WTC11 (cell line): ENCODE data around the gene FLT4. TPM values are rescaled to one million over a fixed set of nuclear protein-coding genes. Genes with fewer than 3 reads are reported as not detected.
A peak's percentile ranks its signal among the peaks of the same experiment; 100 is the strongest.

ENCODE experiments used
- ATAC-seq: fragments of 200-7000 bp; cut with Tn5 transposase; 2 replicates; pipeline ENCODE4 v1.10.0; 2021; ENCODE audit warnings: mild to moderate bottlenecking, moderate library complexity
- CTCF ChIA-PET: fragments of 300-600 bp; sonication (Branson Sonifier 250); formaldehyde crosslinking; loops from one replicate; lab custom pipeline; 2021; ENCODE audit warnings: antibody characterized with exemption; lab: Charles Lee
- POLR2A ChIA-PET: fragments of 350-600 bp; sonication (Branson Sonifier 250); formaldehyde crosslinking; loops from one replicate; lab custom pipeline; 2021; ENCODE audit warnings: antibody characterized with exemption; lab: Charles Lee
- DNase-seq: peaks from one replicate; pipeline ENCODE4 v3.0.0; 2021; ENCODE audit warnings: low spot score
- H3K27ac Mint-ChIP-seq: 2 replicates; pipeline ENCODE4 v1.8.0; 2021; ENCODE audit warnings: mixed read lengths
- H3K27me3 Mint-ChIP-seq: 2 replicates; pipeline ENCODE4 v1.8.0; 2021; ENCODE audit warnings: low read depth, mild to moderate bottlenecking, moderate library complexity, mixed read lengths
- H3K36me3 Mint-ChIP-seq: 2 replicates; pipeline ENCODE4 v1.8.0; 2021; ENCODE audit warnings: mixed read lengths
- H3K4me1 Mint-ChIP-seq: 2 replicates; pipeline ENCODE4 v1.8.0; 2022; ENCODE audit warnings: mixed read lengths
- H3K4me3 Mint-ChIP-seq: 2 replicates; pipeline ENCODE4 v1.8.0; 2021; ENCODE audit warnings: mild to moderate bottlenecking, moderate library complexity, mixed read lengths
- H3K9me3 Mint-ChIP-seq: 2 replicates; pipeline ENCODE4 v1.8.0; 2021; ENCODE audit warnings: mixed read lengths
- CBFB ChIP-seq: sonication (generic); formaldehyde crosslinking; IDR thresholded peaks from 2 replicates; pipeline ENCODE4 v1.8.1; 2022; ENCODE audit warnings: mild to moderate bottlenecking, low read depth, missing genetic modification reagents
- ELF4 ChIP-seq: sonication (generic); formaldehyde crosslinking; IDR thresholded peaks from 2 replicates; pipeline ENCODE4 v1.8.1; 2022; ENCODE audit warnings: low read depth, mild to moderate bottlenecking, moderate library complexity, missing genetic modification reagents
- FOXK1 ChIP-seq: sonication (generic); formaldehyde crosslinking; IDR thresholded peaks from 2 replicates; pipeline ENCODE4 v1.8.0; 2022; ENCODE audit warnings: mild to moderate bottlenecking, moderate library complexity, missing genetic modification reagents
- FOXP1 ChIP-seq: sonication (generic); formaldehyde crosslinking; IDR thresholded peaks from 2 replicates; pipeline ENCODE4 v1.8.0; 2022; ENCODE audit warnings: missing genetic modification reagents, mild to moderate bottlenecking, moderate library complexity, borderline replicate concordance
- GRHL2 ChIP-seq: fragments of 250-450 bp; sonication (Bioruptor Pico); IDR thresholded peaks from 2 replicates; pipeline ENCODE4 v1.8.0; 2022; ENCODE audit warnings: mild to moderate bottlenecking, moderate library complexity; ENCODE audit not compliant: insufficient replicate concordance, severe bottlenecking
- IRF2 ChIP-seq: sonication (generic); formaldehyde crosslinking; IDR thresholded peaks from 2 replicates; pipeline ENCODE4 v1.8.0; 2022; ENCODE audit warnings: low read depth, missing genetic modification reagents, borderline replicate concordance
- JAZF1 ChIP-seq: fragments of 250-450 bp; sonication (Bioruptor Pico); IDR thresholded peaks from 2 replicates; pipeline ENCODE4 v1.9.0; 2021; ENCODE audit warnings: moderate library complexity, mild to moderate bottlenecking, inconsistent platforms
- JUN ChIP-seq: sonication (generic); formaldehyde crosslinking; IDR thresholded peaks from 2 replicates; pipeline ENCODE4 v1.8.0; 2023; ENCODE audit warnings: mild to moderate bottlenecking, missing genetic modification reagents
- KAT7 ChIP-seq: sonication (generic); formaldehyde crosslinking; IDR thresholded peaks from 2 replicates; pipeline ENCODE4 v1.8.1; 2023; ENCODE audit warnings: missing genetic modification reagents, mild to moderate bottlenecking, borderline replicate concordance
- NFYB ChIP-seq: sonication (generic); formaldehyde crosslinking; conservative IDR thresholded peaks from 2 replicates; pipeline ENCODE4 v1.8.0; 2022; ENCODE audit warnings: low read depth, missing genetic modification reagents
- NR2C2 ChIP-seq: sonication (generic); formaldehyde crosslinking; IDR thresholded peaks from 2 replicates; pipeline ENCODE4 v1.8.0; 2022; ENCODE audit warnings: mild to moderate bottlenecking, missing genetic modification reagents
- RORB ChIP-seq: fragments of 250-450 bp; sonication (Bioruptor Pico); IDR thresholded peaks from 2 replicates; pipeline ENCODE4 v1.9.0; 2021; ENCODE audit warnings: mild to moderate bottlenecking
- SMAD3 ChIP-seq: sonication (generic); formaldehyde crosslinking; IDR thresholded peaks from 2 replicates; pipeline ENCODE4 v1.8.0; 2022; ENCODE audit warnings: missing genetic modification reagents, mild to moderate bottlenecking, borderline replicate concordance
- SOX15 ChIP-seq: fragments of 250-450 bp; sonication (Bioruptor Pico); IDR thresholded peaks from 2 replicates; pipeline ENCODE4 v1.9.0; 2021; ENCODE audit warnings: mild to moderate bottlenecking
- SP1 ChIP-seq: sonication (generic); formaldehyde crosslinking; conservative IDR thresholded peaks from 2 replicates; pipeline ENCODE4 v1.8.1; 2022; ENCODE audit warnings: missing genetic modification reagents
- TCF7 ChIP-seq: sonication (generic); formaldehyde crosslinking; IDR thresholded peaks from 2 replicates; pipeline ENCODE4 v1.8.0; 2022; ENCODE audit warnings: mild to moderate bottlenecking, low read depth, missing genetic modification reagents, moderate library complexity
- ZNF121 ChIP-seq: sonication (generic); formaldehyde crosslinking; IDR thresholded peaks from 2 replicates; pipeline ENCODE4 v1.8.0; 2023; ENCODE audit warnings: missing genetic modification reagents
- ZNF263 ChIP-seq: sonication (generic); formaldehyde crosslinking; IDR thresholded peaks from 2 replicates; pipeline ENCODE4 v1.8.1; 2022; ENCODE audit warnings: low read depth, mild to moderate bottlenecking, moderate library complexity, missing genetic modification reagents
- ZNF671 ChIP-seq: fragments of 250-450 bp; sonication (Bioruptor Pico); IDR thresholded peaks from 2 replicates; pipeline ENCODE4 v1.8.0; 2021; ENCODE audit warnings: mild to moderate bottlenecking
- total RNA-seq: library from RNA; stranded (reverse); gene quantifications from 3 replicates; pipeline ENCODE4 v1.2.3, GENCODE V29; 2021
- TF ChIP-seq, protein P1 (sequence below): sonication (generic); formaldehyde crosslinking; IDR thresholded peaks from 2 replicates; pipeline ENCODE4 v1.8.0; 2023; ENCODE audit warnings: missing genetic modification reagents, mild to moderate bottlenecking, borderline replicate concordance
- TF ChIP-seq, protein P2 (sequence below): sonication (generic); formaldehyde crosslinking; IDR thresholded peaks from 2 replicates; pipeline ENCODE4 v1.8.1; 2023; ENCODE audit warnings: mild to moderate bottlenecking, missing genetic modification reagents, borderline replicate concordance
- TF ChIP-seq, protein P3 (sequence below): sonication (generic); formaldehyde crosslinking; IDR thresholded peaks from 2 replicates; pipeline ENCODE4 v1.8.1; 2023; ENCODE audit warnings: mild to moderate bottlenecking, missing genetic modification reagents
- TF ChIP-seq, protein P4 (sequence below): fragments of 250-450 bp; sonication (Bioruptor Pico); IDR thresholded peaks from 2 replicates; pipeline ENCODE4 v1.9.0; 2021; ENCODE audit warnings: mild to moderate bottlenecking
- TF ChIP-seq, protein P5 (sequence below): fragments of 250-450 bp; sonication (Bioruptor Pico); IDR thresholded peaks from 2 replicates; pipeline ENCODE4 v1.8.0; 2021; ENCODE audit warnings: mild to moderate bottlenecking

Gene FLT4
- total RNA-seq, 1 experiment from 2014 or later, result 12.4 TPM

DNA sequence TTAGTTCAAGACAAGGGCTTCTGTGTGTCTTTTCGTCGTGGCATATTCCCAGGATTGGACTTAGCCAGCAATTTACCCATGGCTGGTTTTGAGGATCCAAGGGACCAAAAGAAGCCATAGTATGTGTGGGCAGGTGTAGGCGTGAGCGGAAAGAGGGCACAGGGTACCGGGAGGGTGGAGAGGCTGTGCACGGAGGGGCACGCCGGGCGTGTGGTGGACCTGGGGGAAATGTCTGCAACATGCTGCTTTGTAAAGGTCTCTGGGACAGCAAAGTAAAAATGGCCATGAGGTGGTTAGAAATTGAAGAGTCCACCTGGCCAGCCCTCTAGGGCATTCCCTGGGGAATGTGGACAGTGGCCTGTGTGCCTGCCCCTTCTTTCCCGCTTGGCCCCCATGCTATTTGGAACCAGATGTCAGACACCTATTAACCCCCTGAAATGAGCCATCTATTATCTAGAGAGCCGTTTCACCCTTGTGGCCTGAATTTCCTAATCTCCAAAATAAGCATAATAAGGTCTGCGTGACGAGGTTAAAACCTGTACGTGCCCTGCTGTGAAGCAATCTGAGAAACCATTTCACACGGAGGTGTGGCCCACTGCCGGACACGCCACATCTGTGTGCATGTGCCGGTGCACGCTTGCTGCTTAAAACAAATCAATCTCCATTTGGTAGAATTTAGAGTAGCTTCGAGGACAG lies 5.1 kb downstream of the FLT4 start:
- no peak for TF ChIP-seq ELF4 (CRISPR knock-in tag)
- TF ChIP-seq IRF2 (CRISPR knock-in tag), result no peak
- TF ChIP-seq JUN (CRISPR knock-in tag), result no peak
- TF ChIP-seq KAT7, result no peak
- TF ChIP-seq TCF7 (CRISPR knock-in tag), result no peak
- no peak for TF ChIP-seq SMAD3
- TF ChIP-seq, all 79 proteins: peak for 0
- Mint-ChIP-seq H3K4me1 (peaks cover 4% of the 10 kb centered on the region; the same call in 1 of the 2 replicates), H3K9me3 (no peaks in the 10 kb centered on the region), H3K27me3 (peaks cover 21% of the 10 kb centered on the region), H3K27ac (no peak overlapping the region), H3K36me3 (no peaks in the 10 kb centered on the region), H3K4me3 (no peak overlapping the region)
- ChIA-PET POLR2A (no interaction called here), CTCF (interaction anchor here (1.0 to 5.4 kb wide), 4 partner anchors 25 to 38 kb away, joined by 3 to 56 read pairs (median 16); no protein-coding TSS in a partner anchor)
- ATAC-seq (no peak), DNase-seq (no peak)

DNA sequence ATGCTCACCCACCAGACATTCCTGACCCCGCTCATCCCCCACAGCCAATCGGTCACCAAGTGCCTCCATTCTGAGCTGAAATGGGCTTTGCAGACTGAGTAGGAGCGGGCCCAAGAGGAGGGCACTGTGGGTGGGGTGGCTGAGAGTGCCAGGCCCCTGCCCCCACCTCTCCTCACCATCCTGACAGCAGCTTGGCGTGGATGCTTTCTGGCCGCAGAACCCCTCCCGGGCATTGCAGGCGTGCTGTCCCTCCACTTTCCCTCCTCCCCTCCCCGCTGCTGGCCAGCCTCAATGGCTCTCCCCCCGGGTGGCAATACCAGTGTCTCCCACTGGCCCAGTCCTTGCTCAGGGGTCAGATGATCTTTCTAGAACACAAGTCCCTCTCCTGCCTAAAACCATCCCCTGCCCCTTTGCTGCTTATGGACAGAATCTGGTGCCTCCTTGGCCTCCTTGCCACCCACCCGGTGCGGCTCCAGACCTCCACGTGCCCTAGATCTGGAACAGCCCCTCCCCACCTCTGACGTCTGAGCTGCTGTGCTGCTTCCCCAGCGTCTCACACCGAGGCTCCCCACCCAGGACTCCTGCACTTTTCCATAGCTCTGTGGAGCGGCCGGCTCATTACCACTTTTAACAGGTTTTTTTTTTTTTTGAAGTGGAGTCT lies 6.1 kb downstream of the FLT4 start:
- Mint-ChIP-seq H3K9me3 (no peaks in the 10 kb centered on the region), H3K4me3 (no peak overlapping the region), H3K27me3 (peaks cover 16% of the 10 kb centered on the region), H3K36me3 (no peaks in the 10 kb centered on the region), H3K4me1 (0 out of 2 replicates have a peak, but pooled peaks cover under 1% of the 10 kb centered on the region), H3K27ac (no peak overlapping the region)
- CTCF ChIA-PET, result interaction anchor here (1.0 to 4.1 kb wide), 2 partner anchors 24 to 37 kb away, joined by 3 to 30 read pairs; no protein-coding TSS in a partner anchor
- DNase-seq, result peak; percentile 10
- no peak for ATAC-seq
- POLR2A ChIA-PET, result no interaction called here
- no peak for TF ChIP-seq RORB (CRISPR knock-in tag)
- TF ChIP-seq, protein P1, sequence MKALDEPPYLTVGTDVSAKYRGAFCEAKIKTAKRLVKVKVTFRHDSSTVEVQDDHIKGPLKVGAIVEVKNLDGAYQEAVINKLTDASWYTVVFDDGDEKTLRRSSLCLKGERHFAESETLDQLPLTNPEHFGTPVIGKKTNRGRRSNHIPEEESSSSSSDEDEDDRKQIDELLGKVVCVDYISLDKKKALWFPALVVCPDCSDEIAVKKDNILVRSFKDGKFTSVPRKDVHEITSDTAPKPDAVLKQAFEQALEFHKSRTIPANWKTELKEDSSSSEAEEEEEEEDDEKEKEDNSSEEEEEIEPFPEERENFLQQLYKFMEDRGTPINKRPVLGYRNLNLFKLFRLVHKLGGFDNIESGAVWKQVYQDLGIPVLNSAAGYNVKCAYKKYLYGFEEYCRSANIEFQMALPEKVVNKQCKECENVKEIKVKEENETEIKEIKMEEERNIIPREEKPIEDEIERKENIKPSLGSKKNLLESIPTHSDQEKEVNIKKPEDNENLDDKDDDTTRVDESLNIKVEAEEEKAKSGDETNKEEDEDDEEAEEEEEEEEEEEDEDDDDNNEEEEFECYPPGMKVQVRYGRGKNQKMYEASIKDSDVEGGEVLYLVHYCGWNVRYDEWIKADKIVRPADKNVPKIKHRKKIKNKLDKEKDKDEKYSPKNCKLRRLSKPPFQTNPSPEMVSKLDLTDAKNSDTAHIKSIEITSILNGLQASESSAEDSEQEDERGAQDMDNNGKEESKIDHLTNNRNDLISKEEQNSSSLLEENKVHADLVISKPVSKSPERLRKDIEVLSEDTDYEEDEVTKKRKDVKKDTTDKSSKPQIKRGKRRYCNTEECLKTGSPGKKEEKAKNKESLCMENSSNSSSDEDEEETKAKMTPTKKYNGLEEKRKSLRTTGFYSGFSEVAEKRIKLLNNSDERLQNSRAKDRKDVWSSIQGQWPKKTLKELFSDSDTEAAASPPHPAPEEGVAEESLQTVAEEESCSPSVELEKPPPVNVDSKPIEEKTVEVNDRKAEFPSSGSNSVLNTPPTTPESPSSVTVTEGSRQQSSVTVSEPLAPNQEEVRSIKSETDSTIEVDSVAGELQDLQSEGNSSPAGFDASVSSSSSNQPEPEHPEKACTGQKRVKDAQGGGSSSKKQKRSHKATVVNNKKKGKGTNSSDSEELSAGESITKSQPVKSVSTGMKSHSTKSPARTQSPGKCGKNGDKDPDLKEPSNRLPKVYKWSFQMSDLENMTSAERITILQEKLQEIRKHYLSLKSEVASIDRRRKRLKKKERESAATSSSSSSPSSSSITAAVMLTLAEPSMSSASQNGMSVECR (CRISPR knock-in tag), result no peak
- TF ChIP-seq FOXP1 (CRISPR knock-in tag), result no peak
- TF ChIP-seq, protein P2, sequence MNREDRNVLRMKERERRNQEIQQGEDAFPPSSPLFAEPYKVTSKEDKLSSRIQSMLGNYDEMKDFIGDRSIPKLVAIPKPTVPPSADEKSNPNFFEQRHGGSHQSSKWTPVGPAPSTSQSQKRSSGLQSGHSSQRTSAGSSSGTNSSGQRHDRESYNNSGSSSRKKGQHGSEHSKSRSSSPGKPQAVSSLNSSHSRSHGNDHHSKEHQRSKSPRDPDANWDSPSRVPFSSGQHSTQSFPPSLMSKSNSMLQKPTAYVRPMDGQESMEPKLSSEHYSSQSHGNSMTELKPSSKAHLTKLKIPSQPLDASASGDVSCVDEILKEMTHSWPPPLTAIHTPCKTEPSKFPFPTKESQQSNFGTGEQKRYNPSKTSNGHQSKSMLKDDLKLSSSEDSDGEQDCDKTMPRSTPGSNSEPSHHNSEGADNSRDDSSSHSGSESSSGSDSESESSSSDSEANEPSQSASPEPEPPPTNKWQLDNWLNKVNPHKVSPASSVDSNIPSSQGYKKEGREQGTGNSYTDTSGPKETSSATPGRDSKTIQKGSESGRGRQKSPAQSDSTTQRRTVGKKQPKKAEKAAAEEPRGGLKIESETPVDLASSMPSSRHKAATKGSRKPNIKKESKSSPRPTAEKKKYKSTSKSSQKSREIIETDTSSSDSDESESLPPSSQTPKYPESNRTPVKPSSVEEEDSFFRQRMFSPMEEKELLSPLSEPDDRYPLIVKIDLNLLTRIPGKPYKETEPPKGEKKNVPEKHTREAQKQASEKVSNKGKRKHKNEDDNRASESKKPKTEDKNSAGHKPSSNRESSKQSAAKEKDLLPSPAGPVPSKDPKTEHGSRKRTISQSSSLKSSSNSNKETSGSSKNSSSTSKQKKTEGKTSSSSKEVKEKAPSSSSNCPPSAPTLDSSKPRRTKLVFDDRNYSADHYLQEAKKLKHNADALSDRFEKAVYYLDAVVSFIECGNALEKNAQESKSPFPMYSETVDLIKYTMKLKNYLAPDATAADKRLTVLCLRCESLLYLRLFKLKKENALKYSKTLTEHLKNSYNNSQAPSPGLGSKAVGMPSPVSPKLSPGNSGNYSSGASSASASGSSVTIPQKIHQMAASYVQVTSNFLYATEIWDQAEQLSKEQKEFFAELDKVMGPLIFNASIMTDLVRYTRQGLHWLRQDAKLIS, result no peak
- TF ChIP-seq, protein P3, sequence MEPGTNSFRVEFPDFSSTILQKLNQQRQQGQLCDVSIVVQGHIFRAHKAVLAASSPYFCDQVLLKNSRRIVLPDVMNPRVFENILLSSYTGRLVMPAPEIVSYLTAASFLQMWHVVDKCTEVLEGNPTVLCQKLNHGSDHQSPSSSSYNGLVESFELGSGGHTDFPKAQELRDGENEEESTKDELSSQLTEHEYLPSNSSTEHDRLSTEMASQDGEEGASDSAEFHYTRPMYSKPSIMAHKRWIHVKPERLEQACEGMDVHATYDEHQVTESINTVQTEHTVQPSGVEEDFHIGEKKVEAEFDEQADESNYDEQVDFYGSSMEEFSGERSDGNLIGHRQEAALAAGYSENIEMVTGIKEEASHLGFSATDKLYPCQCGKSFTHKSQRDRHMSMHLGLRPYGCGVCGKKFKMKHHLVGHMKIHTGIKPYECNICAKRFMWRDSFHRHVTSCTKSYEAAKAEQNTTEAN, result no peak
- TF ChIP-seq, protein P4, sequence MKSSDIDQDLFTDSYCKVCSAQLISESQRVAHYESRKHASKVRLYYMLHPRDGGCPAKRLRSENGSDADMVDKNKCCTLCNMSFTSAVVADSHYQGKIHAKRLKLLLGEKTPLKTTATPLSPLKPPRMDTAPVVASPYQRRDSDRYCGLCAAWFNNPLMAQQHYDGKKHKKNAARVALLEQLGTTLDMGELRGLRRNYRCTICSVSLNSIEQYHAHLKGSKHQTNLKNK (CRISPR knock-in tag), result no peak
- TF ChIP-seq NFYB, result no peak
- TF ChIP-seq NR2C2 (CRISPR knock-in tag), result no peak
- TF ChIP-seq SP1, result no peak
- no peak for TF ChIP-seq ZNF671 (CRISPR knock-in tag)
- TF ChIP-seq, protein P5, sequence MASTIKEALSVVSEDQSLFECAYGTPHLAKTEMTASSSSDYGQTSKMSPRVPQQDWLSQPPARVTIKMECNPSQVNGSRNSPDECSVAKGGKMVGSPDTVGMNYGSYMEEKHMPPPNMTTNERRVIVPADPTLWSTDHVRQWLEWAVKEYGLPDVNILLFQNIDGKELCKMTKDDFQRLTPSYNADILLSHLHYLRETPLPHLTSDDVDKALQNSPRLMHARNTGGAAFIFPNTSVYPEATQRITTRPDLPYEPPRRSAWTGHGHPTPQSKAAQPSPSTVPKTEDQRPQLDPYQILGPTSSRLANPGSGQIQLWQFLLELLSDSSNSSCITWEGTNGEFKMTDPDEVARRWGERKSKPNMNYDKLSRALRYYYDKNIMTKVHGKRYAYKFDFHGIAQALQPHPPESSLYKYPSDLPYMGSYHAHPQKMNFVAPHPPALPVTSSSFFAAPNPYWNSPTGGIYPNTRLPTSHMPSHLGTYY, result no peak
- TF ChIP-seq ZNF121 (CRISPR knock-in tag), result no peak
- TF ChIP-seq SOX15 (CRISPR knock-in tag), result no peak
- no peak for TF ChIP-seq ZNF263 (CRISPR knock-in tag)
- TF ChIP-seq CBFB (CRISPR knock-in tag), result no peak
- TF ChIP-seq GRHL2, result no peak
- no peak for TF ChIP-seq FOXK1 (CRISPR knock-in tag)
- no peak for TF ChIP-seq JAZF1 (CRISPR knock-in tag)
